DOHH2 (cell line): ENCODE measurements around the gene TOGARAM2.

Source experiments
- H3F3A ChIP-seq: fragments of 200-600 bp; sonication (generic), shearing (Covaris generic); 2 replicates; pipeline ENCODE4 v1.6.0; 2016; ENCODE audit warnings: antibody characterized with exemption, mild to moderate bottlenecking; ENCODE audit not compliant: control insufficient read depth, insufficient read depth
- H3K27ac ChIP-seq: fragments of 200-600 bp; sonication (generic); 2 replicates; pipeline ENCODE4 v1.5.1; 2014; ENCODE audit warnings: low read depth, mild to moderate bottlenecking, low read length, moderate library complexity
- H3K27me3 ChIP-seq: fragments of 200-600 bp; sonication (generic); 2 replicates; pipeline ENCODE4 v1.6.1; 2014; ENCODE audit warnings: mild to moderate bottlenecking, low read length, mixed read lengths; ENCODE audit not compliant: control insufficient read depth
- H3K36me3 ChIP-seq: fragments of 200-600 bp; sonication (generic); 2 replicates; pipeline ENCODE4 v1.6.1; 2014; ENCODE audit warnings: mild to moderate bottlenecking, low read length, moderate library complexity, mixed read lengths; ENCODE audit not compliant: control insufficient read depth
- H3K4me1 ChIP-seq: fragments of 200-600 bp; sonication (generic); 2 replicates; pipeline ENCODE4 v1.6.1; 2014; ENCODE audit warnings: mild to moderate bottlenecking, low read length, mixed read lengths; ENCODE audit not compliant: control insufficient read depth
- H3K4me2 ChIP-seq: fragments of 200-600 bp; sonication (generic); 2 replicates; pipeline ENCODE4 v1.6.0; 2014; ENCODE audit warnings: mild to moderate bottlenecking, low read length, moderate library complexity
- H3K4me3 ChIP-seq: fragments of 200-600 bp; sonication (generic); 2 replicates; pipeline ENCODE4 v1.5.1; 2014; ENCODE audit warnings: mild to moderate bottlenecking, low read length, mixed read lengths
- H3K79me2 ChIP-seq: fragments of 200-600 bp; sonication (generic); 2 replicates; pipeline ENCODE4 v1.6.1; 2014; ENCODE audit warnings: mild to moderate bottlenecking, low read length, mixed read lengths; ENCODE audit not compliant: control insufficient read depth
- H3K9me2 ChIP-seq: fragments of 200-600 bp; sonication (generic); replicated peaks from 2 replicates; pipeline ENCODE4 v1.6.1; 2014; ENCODE audit warnings: mild to moderate bottlenecking, low read length, mixed read lengths; ENCODE audit not compliant: control insufficient read depth
- H3K9me3 ChIP-seq: fragments of 200-600 bp; sonication (generic); 2 replicates; pipeline ENCODE4 v1.6.1; 2014; ENCODE audit warnings: antibody characterized with exemption, low read length, mixed read lengths; ENCODE audit not compliant: control insufficient read depth, insufficient read depth
- H4K20me1 ChIP-seq: fragments of 200-600 bp; sonication (generic); 2 replicates; pipeline ENCODE4 v1.6.0; 2014; ENCODE audit warnings: low read depth, mild to moderate bottlenecking, antibody characterized with exemption, low read length, moderate library complexity; ENCODE audit not compliant: control insufficient read depth, insufficient read depth
- CTCF ChIP-seq: fragments of 200-600 bp; sonication (generic); IDR thresholded peaks from one replicate; pipeline ENCODE4 v1.5.1; 2014; ENCODE audit warnings: antibody characterized with exemption, mild to moderate bottlenecking, low read depth, low read length; ENCODE audit not compliant: poor library complexity, severe bottlenecking
- EZH2phosphoT487 ChIP-seq: fragments of 200-600 bp; sonication (generic); IDR thresholded peaks from 2 replicates; pipeline ENCODE4 v1.6.1; 2017; ENCODE audit warnings: borderline replicate concordance, mild to moderate bottlenecking, antibody characterized with exemption, low read length, moderate library complexity, mixed read lengths

The TOGARAM2 gene

GRCh38 chr2:28970464-28971160 is 10.5 kb upstream of the TOGARAM2 start:
- H3K4me3 ChIP-seq: no peak overlapping the region

DNA sequence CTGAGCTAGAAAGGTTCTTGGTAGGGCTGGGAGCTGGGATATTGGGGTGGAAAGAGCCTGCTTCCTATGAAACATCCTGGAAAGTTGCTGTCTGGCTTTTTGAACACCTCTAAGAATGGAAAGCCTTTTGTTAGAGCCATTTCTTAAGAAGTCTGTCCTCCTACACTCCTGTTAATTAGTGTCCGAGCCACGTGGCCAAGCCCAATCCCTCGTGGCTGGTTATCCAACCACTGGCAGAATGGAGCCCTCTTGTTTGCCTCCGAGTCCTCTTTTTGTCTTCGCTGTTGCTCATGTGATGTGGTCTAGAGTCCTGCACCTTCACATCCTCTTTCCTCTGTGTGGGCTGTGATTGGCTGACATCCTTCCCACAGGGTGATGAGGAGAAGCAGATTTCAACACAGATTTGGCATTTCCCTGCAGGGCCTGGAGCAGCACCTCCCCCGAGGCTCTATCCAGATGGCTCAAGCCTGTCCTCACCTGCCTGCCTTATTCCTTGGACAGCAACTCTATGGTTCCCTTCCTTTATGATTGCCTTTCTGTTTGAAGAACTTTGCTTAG is 8.2 kb upstream of the TOGARAM2 start:
- H3F3A ChIP-seq: no peaks in the 10 kb centered on the region
- no peak for TF ChIP-seq CTCF
- no peak for TF ChIP-seq EZH2phosphoT487

More at GRCh38 chr2:28970464-28971160, 10.5 kb upstream of the TOGARAM2 start:
- Histone ChIP-seq H3K79me2 (no peaks in the 10 kb centered on the region), H3K4me2 (no peak overlapping the region), H3K36me3 (no peaks in the 10 kb centered on the region), H3K27ac (no peak overlapping the region), H3F3A (no peaks in the 10 kb centered on the region), H4K20me1 (no peaks in the 10 kb centered on the region), H3K9me3 (no peaks in the 10 kb centered on the region), H3K4me1 (no peaks in the 10 kb centered on the region), H3K9me2 (no peaks in the 10 kb centered on the region), H3K27me3 (no peaks in the 10 kb centered on the region)
- no peak for TF ChIP-seq CTCF
- TF ChIP-seq EZH2phosphoT487: no peak

DNA sequence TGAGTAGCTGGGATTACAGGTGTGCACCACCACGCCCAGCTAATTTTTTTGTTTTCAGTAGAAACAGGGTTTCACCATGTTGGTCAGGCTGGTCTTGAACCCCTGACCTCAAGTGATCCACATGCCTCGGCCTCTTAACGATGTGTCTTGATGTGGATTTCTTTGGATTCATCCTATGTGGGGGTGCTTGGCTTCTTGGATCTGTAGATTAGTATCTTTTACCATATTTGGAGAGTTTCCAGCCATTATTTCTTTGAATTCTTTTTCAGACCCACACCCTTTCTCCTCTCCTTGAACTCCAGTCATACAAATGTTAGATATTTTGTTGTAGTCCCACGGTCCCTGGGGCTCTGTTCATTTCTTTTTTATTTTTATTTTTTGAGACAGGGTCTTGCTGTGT is 6.8 kb upstream of the TOGARAM2 start:
- Histone ChIP-seq H3K36me3 (no peaks in the 10 kb centered on the region), H3F3A (no peaks in the 10 kb centered on the region), H3K79me2 (no peaks in the 10 kb centered on the region), H3K4me3 (no peak overlapping the region), H4K20me1 (no peaks in the 10 kb centered on the region), H3K9me2 (no peaks in the 10 kb centered on the region), H3K4me2 (no peak overlapping the region), H3K4me1 (no peaks in the 10 kb centered on the region), H3K9me3 (no peaks in the 10 kb centered on the region), H3K27me3 (no peaks in the 10 kb centered on the region), H3K27ac (no peak overlapping the region)
- no peak for TF ChIP-seq CTCF
- TF ChIP-seq EZH2phosphoT487: no peak

More for the DNA sequence above, 8.2 kb upstream of the TOGARAM2 start:
- Histone ChIP-seq H3K4me3 (no peak overlapping the region), H3K27ac (no peak overlapping the region), H3K9me3 (no peaks in the 10 kb centered on the region), H3K4me2 (no peak overlapping the region), H3K79me2 (no peaks in the 10 kb centered on the region), H4K20me1 (no peaks in the 10 kb centered on the region), H3K27me3 (no peaks in the 10 kb centered on the region), H3K9me2 (no peaks in the 10 kb centered on the region), H3K4me1 (no peaks in the 10 kb centered on the region), H3K36me3 (no peaks in the 10 kb centered on the region)
